ENCODE data around the gene SNAPC5. TPM values are rescaled to one million over a fixed set of nuclear protein-coding genes. Genes with fewer than 3 reads are reported as not detected.

The SNAPC5 gene
- total RNA-seq, result 10 to 100 TPM; 30.3 to 38.1 TPM

- peak; percentile 81 for ATAC-seq (ENCODE audit: insufficient number of reproducible peaks, low FRiP score, low read depth)
- H3K36me3 ChIP-seq, result peaks cover 35% of the 10 kb centered on the region
These were observed at the start of gene SNAPC5 for GRCh38 chr15:66497502-66498455. Gene SNAPC5, minus strand, starts transcription at chr15:66497762. Its CDS starts 31 bp downstream, at chr15:66497731.

GRCh38 chr15:66545255-66545654, 47.7 kb upstream of the SNAPC5 start:
- Histone ChIP-seq H3K36me3 (peaks cover 3% of the 10 kb centered on the region), H3K4me3 (no peak overlapping the region), H3K27me3 (replicated peaks; ENCODE audit: insufficient read depth) (no peaks in the 10 kb centered on the region), H3K9me3 (no peaks in the 10 kb centered on the region), H3K27ac (no peak overlapping the region), H3K4me1 (ENCODE audit: control insufficient read depth in 1 of 2, low read depth in 2 of 2) (no peaks in the 10 kb centered on the region)
- TF ChIP-seq CTCF (IDR thresholded peaks at IDR 0.05), result no peak
- DNase-seq (ENCODE audit: low spot score) (no peak), ATAC-seq (ENCODE audit: insufficient number of reproducible peaks, low FRiP score, low read depth) (no peak)

More at GRCh38 chr15:66497502-66498455, at the start of gene SNAPC5:
- TF ChIP-seq CTCF (IDR thresholded peaks at IDR 0.05), result peak; percentile 94
- peak; percentile 92 for DNase-seq (ENCODE audit: low spot score)
- H3K27ac ChIP-seq, result peak within 1 kb of the TSS; percentile 79 to 84
- H3K4me3 ChIP-seq, result peak within 1 kb of the TSS; percentile 85
- H3K9me3 ChIP-seq, result no peaks in the 10 kb centered on the region
- H3K4me1 ChIP-seq (ENCODE audit: control insufficient read depth in 1 of 2, low read depth in 2 of 2), result peaks cover 5 to 22% of the 10 kb centered on the region in 2 donors
- no peaks in the 10 kb centered on the region for H3K27me3 ChIP-seq (replicated peaks; ENCODE audit: insufficient read depth)

GRCh38 chr15:66542896-66543295, 45.3 kb upstream of the SNAPC5 start:
- DNase-seq (ENCODE audit: low spot score) (no peak), ATAC-seq (ENCODE audit: insufficient number of reproducible peaks, low FRiP score, low read depth) (no peak)
- Histone ChIP-seq H3K27me3 (replicated peaks; ENCODE audit: insufficient read depth) (no peaks in the 10 kb centered on the region), H3K36me3 (peaks cover 2% of the 10 kb centered on the region), H3K4me1 (ENCODE audit: control insufficient read depth in 1 of 2, low read depth in 2 of 2) (no peaks in the 10 kb centered on the region), H3K27ac (no peak overlapping the region), H3K9me3 (no peaks in the 10 kb centered on the region), H3K4me3 (no peak overlapping the region)
- no peak for TF ChIP-seq CTCF (IDR thresholded peaks at IDR 0.05)

- no peaks in the 10 kb centered on the region for H3K9me3 ChIP-seq
- no peak overlapping the region for H3K4me3 ChIP-seq
- no peak for TF ChIP-seq CTCF (IDR thresholded peaks at IDR 0.05)
- no peaks in the 10 kb centered on the region for H3K27me3 ChIP-seq (replicated peaks; ENCODE audit: insufficient read depth)
- no peak for DNase-seq (ENCODE audit: low spot score)
- no peak for ATAC-seq (ENCODE audit: insufficient number of reproducible peaks, low FRiP score, low read depth)
- H3K36me3 ChIP-seq, result peaks cover 2% of the 10 kb centered on the region
- H3K4me1 ChIP-seq (ENCODE audit: control insufficient read depth in 1 of 2, low read depth in 2 of 2), result no peaks in the 10 kb centered on the region
- no peak overlapping the region for H3K27ac ChIP-seq
These were observed 37.5 kb upstream of the SNAPC5 start for GRCh38 chr15:66535056-66535455.

GRCh38 chr15:66524838-66525237, 27.3 kb upstream of the SNAPC5 start:
- H3K9me3 ChIP-seq, result no peaks in the 10 kb centered on the region
- no peaks in the 10 kb centered on the region for H3K4me1 ChIP-seq (ENCODE audit: control insufficient read depth in 1 of 2, low read depth in 2 of 2)
- DNase-seq (ENCODE audit: low spot score), result no peak
- no peak overlapping the region for H3K4me3 ChIP-seq
- H3K27ac ChIP-seq, result no peak overlapping the region
- H3K27me3 ChIP-seq (replicated peaks; ENCODE audit: insufficient read depth), result no peaks in the 10 kb centered on the region
- no peak for ATAC-seq (ENCODE audit: insufficient number of reproducible peaks, low FRiP score, low read depth)
- peaks cover 10% of the 10 kb centered on the region for H3K36me3 ChIP-seq
- no peak for TF ChIP-seq CTCF (IDR thresholded peaks at IDR 0.05)
